Kidney (tissue), 14 donors: ENCODE results near the gene BANF1. TPM values are rescaled to one million over a fixed set of nuclear protein-coding genes. Genes with fewer than 3 reads are reported as not detected.

ENCODE experiments used
- DNase-seq, 5 donors: peaks; one replicate each; pipeline ENCODE4 v3.0.0-alpha.2; 2013 to 2020
- FAIRE-seq: peaks from 2 replicates; lab custom pipeline; 2012; peaks lifted over from hg19 to GRCh38; lab: Jason Lieb, UNC
- H3K27ac ChIP-seq, 2 donors: one replicate each; pipeline ENCODE4 v1.7.0; 2013; ENCODE audit warnings: low read depth in 2 of 2, low read length in 2 of 2, inconsistent platforms in 1 of 2
- H3K27me3 ChIP-seq: one replicate; pipeline ENCODE4 v1.7.1; 2013; ENCODE audit warnings: low read length, inconsistent platforms; ENCODE audit not compliant: control insufficient read depth, insufficient read depth
- H3K36me3 ChIP-seq, 3 donors: one replicate each; pipeline versions ENCODE4 v1.7.0 to v1.7.1; 2013; ENCODE audit warnings: low read length in 3 of 3, control low read depth in 1 of 3, inconsistent platforms in 1 of 3; ENCODE audit not compliant: insufficient read depth in 3 of 3, control insufficient read depth in 2 of 3
- H3K4me1 ChIP-seq, 3 donors: one replicate each; pipeline versions ENCODE4 v1.7.0 to v1.7.1; 2013; ENCODE audit warnings: low read length in 3 of 3, inconsistent platforms in 1 of 3, low read depth in 1 of 3; ENCODE audit not compliant: control insufficient read depth in 2 of 3, insufficient read depth in 2 of 3
- H3K4me3 ChIP-seq, 3 donors: one replicate each; pipeline versions ENCODE4 v1.7.0 to v1.8.1; 2013; ENCODE audit warnings: low read length in 3 of 3, control low read depth in 1 of 3, inconsistent platforms in 1 of 3
- H3K9ac ChIP-seq, 3 donors: one replicate each; pipeline versions ENCODE4 v1.7.0 to v1.7.1; 2013; ENCODE audit warnings: low read length in 3 of 3, control low read depth in 1 of 3, inconsistent platforms in 1 of 3
- H3K9me3 ChIP-seq, 3 donors: one replicate each; pipeline versions ENCODE4 v1.7.0 to v1.7.1; 2013; ENCODE audit warnings: low read length in 3 of 3, control low read depth in 1 of 3, inconsistent platforms in 1 of 3; ENCODE audit not compliant: control insufficient read depth in 2 of 3, insufficient read depth in 1 of 3
- CTCF ChIP-seq: IDR thresholded peaks from 3 replicates; pipeline ENCODE4 v1.5.1; 2012; ENCODE audit warnings: mild to moderate bottlenecking, moderate library complexity, borderline replicate concordance; ENCODE audit not compliant: insufficient read depth; ENCODE audit errors: extremely low read depth
- intact Hi-C: fragments of 100-400 bp; cut with DNase I; formaldehyde crosslinking; loops from one replicate; pipeline ENCODE4 v1.11.1; 2022
- polyA plus RNA-seq: library from polyadenylated mRNA; stranded (reverse); fragments of 350-450 nt; fragmentation: Illumina TruSeq; extraction: RNeasy Lipid Tissue Mini Kit (QIAGEN cat#74804); gene quantifications from one replicate; pipeline ENCODE4 v1.2.3, GENCODE V29; 2014; ENCODE audit warnings: low read depth, low replicate concordance; ENCODE audit not compliant: insufficient read depth
- total RNA-seq: library from RNA; stranded (reverse); fragmentation: NEBNext Ultra II Directional; extraction: Animal tissue kit (Norgen Biotek cat#: 25700); gene quantifications from one replicate; pipeline ENCODE4 v1.2.1, GENCODE V29; 2021
- donor health status: control.
- donor health status: control.
- donor health status: control.
- donor health status: control.
- donor health status: control.
- donor health status: DM: yes; HTN: yes; CAD: no.
- donor health status: Normal renal cell carcinoma (clear cell type).

Gene BANF1
- total and polyA plus RNA-seq, 2 donors from 2014 or later = 181 to 186 TPM

- Histone ChIP-seq H3K27ac (no peak overlapping the region), H3K9ac (no peak overlapping the region), H3K27me3 (no peaks in the 10 kb centered on the region), H3K4me1 (peaks cover 3 to 15% (median 10%) of the 10 kb centered on the region in 3 donors), H3K9me3 (no peaks in the 10 kb centered on the region), H3K36me3 (peaks cover 0 to 31% (median 25%) of the 10 kb centered on the region in 3 donors), H3K4me3 (no peak overlapping the region)
- no peak for DNase-seq
- intact Hi-C loops = no loop called here
- TF ChIP-seq CTCF = no peak
- FAIRE-seq = no peak
Measured at GRCh38 chr11:65964906-65965305, 37.4 kb upstream of the BANF1 start.

GRCh38 chr11:65965986-65966762 lies 36.1 kb upstream of the BANF1 start:
- H3K9ac ChIP-seq = no peak overlapping the region
- no peaks in the 10 kb centered on the region for H3K27me3 ChIP-seq
- intact Hi-C loops = no loop called here
- peaks cover 0 to 34% (median 30%) of the 10 kb centered on the region in 3 donors for H3K36me3 ChIP-seq
- H3K4me3 ChIP-seq = no peak overlapping the region
- no peak for TF ChIP-seq CTCF
- no peak overlapping the region for H3K27ac ChIP-seq
- peak in 1 of 5 donors; percentile 45 for DNase-seq
- H3K4me1 ChIP-seq = peaks cover 3 to 15% (median 10%) of the 10 kb centered on the region in 3 donors
- no peak for FAIRE-seq
- no peaks in the 10 kb centered on the region for H3K9me3 ChIP-seq

GRCh38 chr11:65967329-65967934 lies 34.9 kb upstream of the BANF1 start:
- H3K4me3 ChIP-seq = no peak overlapping the region
- intact Hi-C loops = no loop called here

More at GRCh38 chr11:65967329-65967934, 34.9 kb upstream of the BANF1 start:
- Histone ChIP-seq H3K36me3 (peaks cover 0 to 36% (median 30%) of the 10 kb centered on the region in 3 donors), H3K27me3 (no peaks in the 10 kb centered on the region), H3K9ac (no peak overlapping the region), H3K27ac (no peak overlapping the region), H3K9me3 (no peaks in the 10 kb centered on the region), H3K4me1 (peaks cover 3 to 13% (median 10%) of the 10 kb centered on the region in 3 donors)
- FAIRE-seq (no peak), DNase-seq (no peak)
- no peak for TF ChIP-seq CTCF
